Fibroblast of pulmonary artery (primary cell): ENCODE data around the gene KCNIP4.

Experiments used
- DNase-seq: peaks from one replicate; pipeline ENCODE4 v3.0.0-alpha.2; 2010; ENCODE audit warnings: low read depth
- H3K4me3 ChIP-seq: replicated peaks from 2 replicates; pipeline ENCODE4 v1.5.1; 2011; ENCODE audit warnings: low read depth, mild to moderate bottlenecking, control low read depth, low read length, moderate library complexity
- CTCF ChIP-seq: IDR thresholded peaks from 2 replicates; pipeline ENCODE4 v1.5.1; 2011; ENCODE audit warnings: mild to moderate bottlenecking, control low read depth, low read length, inconsistent platforms; ENCODE audit errors: missing control alignments

KCNIP4 gene

GRCh38 chr4:20925176-20925575 is 1023.4 kb downstream of the KCNIP4 start:
- TF ChIP-seq CTCF, result no peak
- H3K4me3 ChIP-seq, result no peak overlapping the region
- no peak for DNase-seq

GRCh38 chr4:20922962-20923361 is 1025.6 kb downstream of the KCNIP4 start:
- no peak overlapping the region for H3K4me3 ChIP-seq
- no peak for DNase-seq
- TF ChIP-seq CTCF, result no peak

GRCh38 chr4:20916106-20916505 is 1032.5 kb downstream of the KCNIP4 start:
- H3K4me3 ChIP-seq, result no peak overlapping the region
- TF ChIP-seq CTCF, result no peak
- DNase-seq, result no peak

- no peak for DNase-seq
- no peak for TF ChIP-seq CTCF
- H3K4me3 ChIP-seq, result no peak overlapping the region
These were observed 1043.6 kb downstream of the KCNIP4 start for GRCh38 chr4:20904966-20905365.

- H3K4me3 ChIP-seq, result no peak overlapping the region
- TF ChIP-seq CTCF, result no peak
- no peak for DNase-seq
These were observed 1046.7 kb downstream of the KCNIP4 start for GRCh38 chr4:20901851-20902250.

- no peak for TF ChIP-seq CTCF
- H3K4me3 ChIP-seq, result no peak overlapping the region
- DNase-seq, result no peak
These were observed 1049.0 kb downstream of the KCNIP4 start for GRCh38 chr4:20899591-20899990.

GRCh38 chr4:20895988-20896387 is 1052.6 kb downstream of the KCNIP4 start:
- DNase-seq, result no peak
- TF ChIP-seq CTCF, result no peak
- H3K4me3 ChIP-seq, result no peak overlapping the region
